Amniotic stem cell (primary cell): ENCODE results near the gene XRN1.

Source experiments
- DNase-seq: peaks from one replicate; lab custom pipeline; 2025; lab: John Stamatoyannopoulos, UW

Gene XRN1

GRCh38 chr3:142270407-142270806, 177.4 kb downstream of the XRN1 start:
- no peak for DNase-seq

- no peak for DNase-seq
Observed at GRCh38 chr3:142269767-142270166, 178.1 kb downstream of the XRN1 start.

GRCh38 chr3:142268426-142268825, 179.4 kb downstream of the XRN1 start:
- DNase-seq, result no peak

GRCh38 chr3:142267269-142267668, 180.6 kb downstream of the XRN1 start:
- DNase-seq, result no peak

GRCh38 chr3:142263112-142263511, 184.7 kb downstream of the XRN1 start:
- no peak for DNase-seq

GRCh38 chr3:142259359-142259758, 188.5 kb downstream of the XRN1 start:
- no peak for DNase-seq

GRCh38 chr3:142256712-142257333, 191.0 kb downstream of the XRN1 start:
- DNase-seq, result no peak
